Fibroblast of villous mesenchyme (primary cell): Measurements from ENCODE around the gene DCTN2. TPM values are rescaled to one million over a fixed set of nuclear protein-coding genes. Genes with fewer than 3 reads are reported as not detected.
"Not testable (repeated sequence)": the region's sequence is repeated elsewhere in the genome, so short reads cannot be mapped to it uniquely, and the experiment has no call there.

Experiments used
- DNase-seq: peaks from one replicate; pipeline ENCODE4 v3.0.0-alpha.2; 2010; ENCODE audit warnings: low read depth
- H3K4me3 ChIP-seq: 2 replicates; pipeline ENCODE4 v1.5.1; 2011; ENCODE audit warnings: low read depth, mild to moderate bottlenecking, low read length
- total RNA-seq: library from RNA; depleted of rRNA; stranded (reverse); fragments of >200 nt; gene quantifications from 2 replicates; pipeline ENCODE4 v1.2.3, GENCODE V29; 2012
- TF ChIP-seq, protein P1 (sequence below): IDR thresholded peaks from 2 replicates; pipeline ENCODE4 v1.5.1; 2012; ENCODE audit warnings: low read depth, mild to moderate bottlenecking, low read length; ENCODE audit not compliant: insufficient read depth

Gene DCTN2
- total RNA-seq = 111 and 120 TPM in 2 replicates

GRCh38 chr12:57546438-57547287 lies at the start of gene DCTN2:
TSS of gene DCTN2 (minus strand) at chr12:57547192. CDS start at chr12:57547063, 129 bp downstream.
- DNase-seq = peak; percentile 97
- TF ChIP-seq, protein P1, sequence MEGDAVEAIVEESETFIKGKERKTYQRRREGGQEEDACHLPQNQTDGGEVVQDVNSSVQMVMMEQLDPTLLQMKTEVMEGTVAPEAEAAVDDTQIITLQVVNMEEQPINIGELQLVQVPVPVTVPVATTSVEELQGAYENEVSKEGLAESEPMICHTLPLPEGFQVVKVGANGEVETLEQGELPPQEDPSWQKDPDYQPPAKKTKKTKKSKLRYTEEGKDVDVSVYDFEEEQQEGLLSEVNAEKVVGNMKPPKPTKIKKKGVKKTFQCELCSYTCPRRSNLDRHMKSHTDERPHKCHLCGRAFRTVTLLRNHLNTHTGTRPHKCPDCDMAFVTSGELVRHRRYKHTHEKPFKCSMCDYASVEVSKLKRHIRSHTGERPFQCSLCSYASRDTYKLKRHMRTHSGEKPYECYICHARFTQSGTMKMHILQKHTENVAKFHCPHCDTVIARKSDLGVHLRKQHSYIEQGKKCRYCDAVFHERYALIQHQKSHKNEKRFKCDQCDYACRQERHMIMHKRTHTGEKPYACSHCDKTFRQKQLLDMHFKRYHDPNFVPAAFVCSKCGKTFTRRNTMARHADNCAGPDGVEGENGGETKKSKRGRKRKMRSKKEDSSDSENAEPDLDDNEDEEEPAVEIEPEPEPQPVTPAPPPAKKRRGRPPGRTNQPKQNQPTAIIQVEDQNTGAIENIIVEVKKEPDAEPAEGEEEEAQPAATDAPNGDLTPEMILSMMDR = no peak
- H3K4me3 ChIP-seq = peak within 1 kb of the TSS; percentile 93

DNA sequence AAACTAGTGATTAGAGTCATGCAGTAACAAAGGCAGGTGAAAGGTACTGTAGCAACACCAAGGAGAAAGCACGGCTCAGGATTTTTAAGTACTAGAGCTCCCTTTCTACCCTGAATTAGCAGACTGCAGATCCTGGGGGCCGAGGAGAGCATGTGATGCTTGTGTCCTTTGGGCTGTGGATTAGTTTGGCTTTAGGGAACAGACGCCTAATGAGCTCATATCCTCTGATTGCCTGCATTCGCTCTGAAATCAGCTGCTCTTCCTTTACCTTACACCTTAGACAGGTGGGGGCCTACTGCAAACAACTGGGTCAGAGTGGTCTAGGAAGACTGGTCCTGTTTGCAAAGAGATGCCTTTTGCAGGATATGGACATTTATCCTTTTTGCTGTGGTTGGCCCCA lies 46.2 kb upstream of the DCTN2 start:
- TF ChIP-seq, protein P1 = no peak
- no peak overlapping the region for H3K4me3 ChIP-seq
- DNase-seq = no peak

DNA sequence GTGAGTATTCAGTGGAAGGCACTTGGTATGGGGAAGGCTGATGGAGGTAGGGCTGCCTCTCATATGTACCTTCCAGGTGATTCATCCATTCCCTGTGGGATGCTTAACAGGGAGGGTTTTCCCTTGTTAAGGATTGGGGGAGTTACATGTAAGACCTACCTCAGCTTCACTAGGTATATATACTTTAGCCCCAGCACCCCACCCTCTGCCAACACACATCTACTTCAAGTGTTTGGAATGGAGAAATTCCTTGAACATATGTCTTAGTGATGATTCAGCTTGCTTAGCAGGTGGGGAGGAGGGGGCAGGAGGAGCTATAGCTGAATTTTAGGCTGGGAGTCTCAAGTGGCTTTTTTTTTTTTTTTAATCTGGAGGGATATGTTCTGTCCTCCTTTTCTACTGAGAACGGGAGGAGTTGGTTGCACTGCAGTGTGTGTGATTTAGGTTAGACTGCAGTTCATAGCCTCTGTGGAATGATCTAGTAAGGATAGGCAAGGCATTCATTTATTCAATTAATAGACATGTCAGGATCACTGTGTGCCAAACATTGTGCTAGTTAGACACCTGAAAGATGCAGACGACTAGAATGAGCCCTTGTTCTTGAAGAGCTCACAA lies 45.7 kb upstream of the DCTN2 start:
- DNase-seq = no peak
- TF ChIP-seq, protein P1 = no peak
- no peak overlapping the region for H3K4me3 ChIP-seq

- no peak for DNase-seq
- TF ChIP-seq, protein P1 = no peak
- H3K4me3 ChIP-seq = peak overlapping the region; percentile 74
Measured at GRCh38 chr12:57591782-57592325, 44.9 kb upstream of the DCTN2 start.

- peak; percentile 51 for DNase-seq
- peak within 1 kb of the TSS; percentile 74 for H3K4me3 ChIP-seq
- TF ChIP-seq, protein P1 = no peak
Measured at GRCh38 chr12:57590864-57591781, 44.1 kb upstream of the DCTN2 start, which contains the start of gene PIP4K2C. TSS of gene PIP4K2C (plus strand) at chr12:57591192. CDS start at chr12:57591290, 98 bp downstream.

DNA sequence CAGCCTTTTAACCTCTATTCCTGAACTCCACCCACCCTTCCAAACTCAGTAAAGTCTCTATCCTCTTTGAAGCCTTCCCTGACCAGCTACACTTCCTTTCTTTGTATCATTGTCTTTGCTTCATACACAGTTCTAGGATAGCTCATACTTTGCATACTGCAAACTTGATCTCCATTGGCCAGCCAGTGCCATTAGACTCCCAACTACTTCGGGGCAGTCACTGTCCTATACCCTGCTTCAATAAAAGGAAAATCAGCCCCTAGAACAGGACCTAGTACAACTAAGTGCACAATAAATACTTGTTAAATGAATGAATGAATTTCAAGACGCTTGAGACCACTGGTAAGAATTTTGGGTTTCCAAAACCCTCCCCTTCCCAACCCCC lies 43.5 kb upstream of the DCTN2 start:
- H3K4me3 ChIP-seq = peak overlapping the region; percentile 74
- TF ChIP-seq, protein P1 = no peak
- no peak for DNase-seq

DNA sequence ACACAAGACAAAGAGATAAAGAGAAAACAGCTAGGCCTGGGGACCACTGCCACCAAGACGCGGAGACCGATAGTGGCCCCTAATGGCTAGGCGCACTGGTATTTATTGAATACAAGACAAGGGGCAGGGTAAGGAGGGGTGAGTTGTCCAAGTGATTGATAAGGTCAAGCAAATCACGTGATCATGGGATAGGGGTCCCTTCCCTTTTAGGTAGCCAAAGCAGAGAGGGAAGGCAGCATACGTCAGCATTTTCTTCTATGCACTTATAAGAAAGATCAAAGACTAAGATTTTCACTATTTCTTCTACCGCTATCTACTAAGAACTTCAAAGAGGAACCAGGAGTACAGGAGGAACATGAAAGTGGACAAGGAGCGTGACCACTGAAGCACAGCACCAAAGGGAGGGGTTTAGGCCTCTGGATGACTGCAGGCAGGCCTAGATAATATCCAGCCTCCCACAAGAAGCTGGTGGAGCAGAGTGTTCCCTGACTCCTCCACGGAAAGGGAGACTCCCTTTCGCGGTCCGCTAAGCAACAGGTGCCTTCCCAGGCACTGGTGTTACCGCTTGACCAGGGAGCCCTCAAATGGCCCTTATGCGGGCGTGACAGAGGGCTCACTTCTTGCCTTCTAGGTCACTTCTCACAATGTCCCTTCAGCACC lies 42.1 kb upstream of the DCTN2 start:
- not testable (repeated sequence) for DNase-seq

More for the DNA sequence above, 42.1 kb upstream of the DCTN2 start:
- not testable (repeated sequence) for H3K4me3 ChIP-seq
